Mesenchymal stem cell (in vitro differentiated cells and primary cell): ENCODE results near the gene C1orf210.

Source experiments
- DNase-seq: peaks from one replicate; pipeline ENCODE4 v3.0.0-alpha.2; 2013
- H2AFZ ChIP-seq: one replicate; pipeline ENCODE4 v1.6.1; 2013; ENCODE audit warnings: low read depth, mild to moderate bottlenecking, control low read depth, inconsistent platforms, low read length, moderate library complexity
- H2AK5ac ChIP-seq: 2 replicates; pipeline ENCODE4 v1.6.1; 2013; ENCODE audit warnings: low read length, moderate library complexity, mild to moderate bottlenecking, inconsistent platforms; ENCODE audit not compliant: severe bottlenecking
- H2BK120ac ChIP-seq: one replicate; pipeline ENCODE4 v1.6.1; 2013; ENCODE audit warnings: low read depth, mild to moderate bottlenecking, inconsistent platforms, low read length, moderate library complexity
- H2BK12ac ChIP-seq, 2 experiments: one replicate each; pipeline ENCODE4 v1.6.1; 2013; ENCODE audit warnings: inconsistent platforms in 2 of 2, low read length in 2 of 2, mild to moderate bottlenecking in 2 of 2, moderate library complexity in 2 of 2, control low read depth in 1 of 2
- H2BK15ac ChIP-seq: one replicate; pipeline ENCODE4 v1.6.1; 2013; ENCODE audit warnings: mild to moderate bottlenecking, low read depth, inconsistent platforms; ENCODE audit not compliant: poor library complexity, severe bottlenecking
- H2BK5ac ChIP-seq: 2 replicates; pipeline ENCODE4 v1.6.1; 2013; ENCODE audit warnings: low read depth, mild to moderate bottlenecking, low read length, control low read depth, inconsistent platforms; ENCODE audit not compliant: poor library complexity, severe bottlenecking
- H3K14ac ChIP-seq, 2 experiments: one replicate each; pipeline ENCODE4 v1.6.1; 2013; ENCODE audit warnings: inconsistent platforms in 2 of 2, low read length in 2 of 2, control low read depth in 1 of 2, mild to moderate bottlenecking in 1 of 2, moderate library complexity in 1 of 2
- H3K18ac ChIP-seq, 2 experiments: one replicate each; pipeline ENCODE4 v1.6.1; 2013; ENCODE audit warnings: inconsistent platforms in 2 of 2, low read length in 2 of 2, control low read depth in 1 of 2, low read depth in 1 of 2, mild to moderate bottlenecking in 1 of 2
- H3K23ac ChIP-seq, 2 experiments: one replicate each; pipeline ENCODE4 v1.6.1; 2013; ENCODE audit warnings: inconsistent platforms in 2 of 2, low read length in 2 of 2, mild to moderate bottlenecking in 2 of 2, moderate library complexity in 2 of 2, control low read depth in 1 of 2
- H3K27ac ChIP-seq: 2 replicates; pipeline ENCODE4 v1.5.1; 2013; ENCODE audit warnings: mild to moderate bottlenecking, moderate library complexity, low read length, control low read depth, inconsistent platforms; ENCODE audit not compliant: poor library complexity, severe bottlenecking
- H3K27me3 ChIP-seq, 2 experiments: 2 replicates each; pipeline versions ENCODE4 v1.6.1 to v1.7.0; 2013; ENCODE audit warnings: low read length in 2 of 2, mild to moderate bottlenecking in 2 of 2, moderate library complexity in 2 of 2, control low read depth in 1 of 2, inconsistent platforms in 1 of 2; ENCODE audit not compliant: control insufficient read depth in 1 of 2, insufficient read depth in 1 of 2
- H3K36me3 ChIP-seq, 2 experiments: 2 replicates each; pipeline versions ENCODE4 v1.6.1 to v1.7.0; 2013; ENCODE audit warnings: low read length in 2 of 2, control low read depth in 1 of 2, inconsistent platforms in 1 of 2, low read depth in 1 of 2, mild to moderate bottlenecking in 1 of 2; ENCODE audit not compliant: insufficient read depth in 2 of 2, control insufficient read depth in 1 of 2
- H3K4ac ChIP-seq, 2 experiments: one replicate each; pipeline ENCODE4 v1.6.1; 2013; ENCODE audit warnings: inconsistent platforms in 2 of 2, low read length in 2 of 2, mild to moderate bottlenecking in 2 of 2, moderate library complexity in 2 of 2, control low read depth in 1 of 2, low read depth in 1 of 2
- H3K4me1 ChIP-seq: 2 replicates; pipeline ENCODE4 v1.6.1; 2013; ENCODE audit warnings: low read depth, low read length, control low read depth; ENCODE audit not compliant: control insufficient read depth, insufficient read depth
- H3K4me2 ChIP-seq: 2 replicates; pipeline ENCODE4 v1.6.1; 2013; ENCODE audit warnings: low read length, mild to moderate bottlenecking, inconsistent platforms; ENCODE audit not compliant: poor library complexity, severe bottlenecking
- H3K4me3 ChIP-seq, 2 experiments: 2 replicates each; pipeline versions ENCODE4 v1.5.1 to v1.7.0; 2013; ENCODE audit warnings: low read length in 2 of 2, mild to moderate bottlenecking in 2 of 2, control low read depth in 1 of 2, low read depth in 1 of 2; ENCODE audit not compliant: insufficient read depth in 1 of 2
- H3K79me1 ChIP-seq: replicated peaks from 2 replicates; pipeline ENCODE4 v1.6.1; 2013; ENCODE audit warnings: mild to moderate bottlenecking, control low read depth, low read length, inconsistent platforms; ENCODE audit not compliant: poor library complexity, severe bottlenecking
- H3K9ac ChIP-seq: 2 replicates; pipeline ENCODE4 v1.7.0; 2013; ENCODE audit warnings: mild to moderate bottlenecking, low read length, moderate library complexity
- H3K9me3 ChIP-seq: 2 replicates; pipeline ENCODE4 v1.7.0; 2013; ENCODE audit warnings: mild to moderate bottlenecking, low read length; ENCODE audit not compliant: control insufficient read depth
- H4K8ac ChIP-seq: one replicate; pipeline ENCODE4 v1.6.1; 2013; ENCODE audit warnings: inconsistent platforms, mild to moderate bottlenecking, low read length, moderate library complexity
- H4K91ac ChIP-seq: one replicate; pipeline ENCODE4 v1.6.1; 2013; ENCODE audit warnings: mild to moderate bottlenecking, low read length, inconsistent platforms
- WGBS: methylation state at CpG from one replicate; pipeline ENCODE4 v1.1.7; 2013; ENCODE audit warnings: mixed read lengths; 5-methylcytosine and 5-hydroxymethylcytosine counted together

The C1orf210 gene

GRCh38 chr1:43296207-43296606 is 10.8 kb upstream of the C1orf210 start:
- WGBS: no CpG with 5 or more reads among the region's 1 CpG

DNA sequence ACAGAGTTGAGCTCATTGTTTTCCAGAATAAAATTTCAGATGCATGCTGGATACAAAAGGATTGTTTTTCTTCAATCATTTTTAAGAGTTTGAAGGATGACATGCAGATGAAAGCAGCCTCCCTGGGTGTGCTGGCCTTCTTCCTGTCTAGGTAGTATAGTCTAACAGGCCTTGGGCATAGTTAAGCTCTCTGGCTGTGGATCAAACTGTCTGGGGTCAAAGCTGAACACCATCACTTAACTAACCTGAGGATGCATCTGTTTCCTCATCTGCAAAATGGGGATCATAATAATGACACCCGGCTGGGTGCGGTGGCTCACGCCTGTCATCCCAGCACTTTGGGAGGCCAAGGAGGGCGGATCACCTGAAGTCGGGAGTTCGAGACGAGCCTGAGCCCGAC is 9.4 kb upstream of the C1orf210 start:
- no peak overlapping the region for H3K18ac ChIP-seq
- no peak overlapping the region for H3K23ac ChIP-seq
- no peak overlapping the region for H2BK5ac ChIP-seq
- no peak overlapping the region for H4K8ac ChIP-seq
- no peaks in the 10 kb centered on the region for H3K36me3 ChIP-seq
- H3K4ac ChIP-seq: no peak overlapping the region
- no peak overlapping the region for H2AK5ac ChIP-seq
- H2AFZ ChIP-seq: no peak overlapping the region
- WGBS: over 99% methylated on average over 7 of the region's 8 CpGs
- no peaks in the 10 kb centered on the region for H3K27me3 ChIP-seq
- no peak overlapping the region for H2BK15ac ChIP-seq
- H3K4me3 ChIP-seq: no peak overlapping the region
- peaks cover 14% of the 10 kb centered on the region for H3K4me1 ChIP-seq
- no peak overlapping the region for H3K9ac ChIP-seq
- H2BK120ac ChIP-seq: no peak overlapping the region
- no peak overlapping the region for H3K27ac ChIP-seq
- DNase-seq: no peak
- no peak overlapping the region for H4K91ac ChIP-seq
- no peaks in the 10 kb centered on the region for H3K9me3 ChIP-seq
- H2BK12ac ChIP-seq: peak overlapping the region in 1 of 2 experiments; percentile 21
- H3K79me1 ChIP-seq: no peaks in the 10 kb centered on the region
- no peak overlapping the region for H3K4me2 ChIP-seq
- no peak overlapping the region for H3K14ac ChIP-seq

More at GRCh38 chr1:43296207-43296606, 10.8 kb upstream of the C1orf210 start:
- Histone ChIP-seq H2AK5ac (no peak overlapping the region), H3K4me2 (no peak overlapping the region), H3K4ac (no peak overlapping the region), H3K36me3 (no peaks in the 10 kb centered on the region), H2BK15ac (no peak overlapping the region), H3K9ac (peak overlapping the region; percentile 27), H2BK120ac (no peak overlapping the region), H3K14ac (no peak overlapping the region), H2BK12ac (no peak overlapping the region), H3K9me3 (no peaks in the 10 kb centered on the region), H3K4me1 (peaks cover 14% of the 10 kb centered on the region), H3K27ac (no peak overlapping the region), H3K79me1 (no peaks in the 10 kb centered on the region), H4K91ac (no peak overlapping the region), H3K4me3 (no peak overlapping the region), H3K18ac (no peak overlapping the region), H3K23ac (no peak overlapping the region), H4K8ac (no peak overlapping the region), H3K27me3 (no peaks in the 10 kb centered on the region), H2BK5ac (no peak overlapping the region), H2AFZ (no peak overlapping the region)
- no peak for DNase-seq

DNA sequence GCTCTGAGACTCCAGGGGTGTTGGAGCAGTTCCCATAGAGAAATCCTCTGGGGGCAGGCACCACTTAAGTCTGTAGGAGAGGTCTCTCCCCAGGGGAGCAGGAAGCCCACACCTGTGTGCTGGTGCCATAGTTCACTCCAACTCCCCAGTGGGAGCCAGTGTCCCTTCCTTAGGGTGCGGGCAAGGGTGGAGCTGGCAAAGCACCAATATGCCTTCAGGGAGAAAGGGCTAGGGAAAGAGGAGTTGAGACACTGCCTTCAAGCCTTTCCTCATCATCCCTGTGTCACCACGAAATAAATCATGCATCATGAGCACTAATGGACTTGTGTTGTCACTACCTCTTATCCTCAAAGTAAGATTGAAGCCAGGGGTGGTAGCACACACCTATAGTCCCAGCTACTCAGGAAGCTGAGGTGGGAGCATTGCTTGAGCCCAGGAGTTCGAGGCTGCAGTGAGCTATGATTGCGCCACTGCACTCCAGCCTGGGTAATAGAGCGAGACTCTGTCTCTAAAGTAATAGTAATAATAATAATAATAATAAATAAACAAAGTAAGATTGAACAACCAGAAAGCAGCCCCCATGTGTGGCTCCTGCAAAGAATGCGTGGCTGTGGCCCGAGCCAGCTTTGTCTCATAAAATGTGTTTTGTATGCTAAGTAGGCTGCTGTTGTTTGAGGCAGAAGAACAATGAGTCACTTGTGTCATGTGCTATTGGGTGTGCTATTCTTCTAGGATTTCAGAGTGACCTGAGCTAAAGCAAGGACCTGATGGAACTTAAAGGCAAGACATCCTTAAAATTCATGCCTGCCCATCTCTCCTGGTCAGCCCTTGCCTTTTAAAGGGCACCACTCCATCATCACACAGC is 8.7 kb upstream of the C1orf210 start:
- no peaks in the 10 kb centered on the region for H3K79me1 ChIP-seq
- peak; percentile 42 for DNase-seq
- no peak overlapping the region for H3K14ac ChIP-seq
- H4K8ac ChIP-seq: no peak overlapping the region
- no peak overlapping the region for H4K91ac ChIP-seq
- H2AFZ ChIP-seq: no peak overlapping the region
- H3K4me1 ChIP-seq: peaks cover 14% of the 10 kb centered on the region
- no peak overlapping the region for H3K4me2 ChIP-seq
- H2AK5ac ChIP-seq: peak overlapping the region; percentile 33
- no peak overlapping the region for H2BK5ac ChIP-seq
- 86% methylated on average over 4 of the region's 7 CpGs for WGBS
- H3K27ac ChIP-seq: no peak overlapping the region
- H3K9ac ChIP-seq: no peak overlapping the region
- peak overlapping the region in 1 of 2 experiments; percentile 15 for H3K18ac ChIP-seq
- H3K9me3 ChIP-seq: no peaks in the 10 kb centered on the region
- no peak overlapping the region for H3K23ac ChIP-seq
- no peaks in the 10 kb centered on the region for H3K36me3 ChIP-seq
- H2BK15ac ChIP-seq: no peak overlapping the region
- H2BK120ac ChIP-seq: no peak overlapping the region
- no peak overlapping the region for H3K4me3 ChIP-seq
- no peak overlapping the region for H3K4ac ChIP-seq
- peak overlapping the region in 1 of 2 experiments; percentile 12 for H2BK12ac ChIP-seq
- no peaks in the 10 kb centered on the region for H3K27me3 ChIP-seq

- Histone ChIP-seq H2BK15ac (no peak overlapping the region), H2AFZ (no peak overlapping the region), H3K27me3 (peaks cover 3 to 5% of the 10 kb centered on the region in 2 experiments), H2BK5ac (no peak overlapping the region), H2AK5ac (no peak overlapping the region), H3K27ac (no peak overlapping the region), H3K36me3 (no peaks in the 10 kb centered on the region), H3K23ac (no peak overlapping the region), H4K8ac (no peak overlapping the region), H3K79me1 (no peaks in the 10 kb centered on the region), H3K9ac (no peak overlapping the region), H3K4me3 (no peak overlapping the region), H3K14ac (peak overlapping the region in 1 of 2 experiments; percentile 21), H3K4ac (no peak overlapping the region), H3K4me2 (no peak overlapping the region), H3K4me1 (peaks cover 14% of the 10 kb centered on the region), H2BK120ac (no peak overlapping the region), H4K91ac (no peak overlapping the region), H2BK12ac (no peak overlapping the region), H3K18ac (no peak overlapping the region), H3K9me3 (no peaks in the 10 kb centered on the region)
- no peak for DNase-seq
- WGBS: 79% methylated on average over 2 of the region's 2 CpGs
These were observed 7.8 kb upstream of the C1orf210 start for GRCh38 chr1:43293176-43293575.
